A549 (cell line): ENCODE results near the gene DLG2. TPM values are rescaled to one million over a fixed set of nuclear protein-coding genes. Genes with fewer than 3 reads are reported as not detected.

Experiments used
- ATAC-seq, 2 experiments: fragments of 200-7000 bp in 1 of 2; fragments of >200 bp in 1 of 2; cut with Nextera tagmentation in 1 of 2; cut with Tn5 transposase in 1 of 2; 3 replicates each; pipeline versions ENCODE4 v1.8.0 to v1.9.1; 2018 to 2020; ENCODE audit warnings: mild to moderate bottlenecking in 1 of 2, moderate library complexity in 1 of 2
- CTCF ChIA-PET: fragments of 300-600 bp; sonication (Branson Sonifier 250); formaldehyde crosslinking; extraction: SDS; loops from one replicate; lab custom pipeline; 2021; ENCODE audit warnings: antibody characterized with exemption, inconsistent platforms; lab: Yijun Ruan, JAX
- POLR2A ChIA-PET: fragments of 350-600 bp; formaldehyde crosslinking; extraction: SDS; loops from one replicate; lab custom pipeline; 2021; ENCODE audit warnings: antibody characterized with exemption, inconsistent platforms; lab: Yijun Ruan, JAX
- DNase-seq, 2 experiments: peaks; one replicate each; pipeline versions ENCODE4 v3.0.0 to v3.0.0-alpha.2; 2011 to 2016; ENCODE audit warnings: low read depth in 1 of 2, low spot score in 1 of 2
- FAIRE-seq: peaks from 2 replicates; lab custom pipeline; 2011; peaks lifted over from hg19 to GRCh38; lab: Jason Lieb, UNC
- H3K27ac ChIP-seq, 2 experiments: fragments of >200 bp; sonication (Bioruptor Twin); formaldehyde crosslinking; 3 replicates each; pipeline ENCODE4 v1.5.1; 2016 to 2017
- H3K4me1 ChIP-seq: fragments of >200 bp; sonication (Bioruptor Twin); formaldehyde crosslinking; 3 replicates; pipeline ENCODE4 v1.6.1; 2016
- H3K4me2 ChIP-seq: fragments of >200 bp; sonication (Bioruptor Twin); formaldehyde crosslinking; 3 replicates; pipeline ENCODE4 v1.6.1; 2016
- H3K4me3 ChIP-seq: fragments of >200 bp; sonication (Bioruptor Twin); formaldehyde crosslinking; 3 replicates; pipeline ENCODE4 v1.5.1; 2016
- H3K9me3 ChIP-seq: fragments of >200 bp; sonication (Bioruptor Twin); formaldehyde crosslinking; 3 replicates; pipeline ENCODE4 v1.6.1; 2016
- BCL3 ChIP-seq: fragments of >200 bp; sonication (Bioruptor Twin); formaldehyde crosslinking; IDR thresholded peaks from 3 replicates; pipeline ENCODE4 v1.6.1; 2016
- CBX8 ChIP-seq: fragments of 200-600 bp; sonication (generic); IDR thresholded peaks from 2 replicates; pipeline ENCODE4 v1.6.1; 2016
- CHD4 ChIP-seq: fragments of 200-600 bp; sonication (generic); IDR thresholded peaks from 2 replicates; pipeline ENCODE4 v1.6.1; 2016; ENCODE audit warnings: antibody characterized with exemption, mild to moderate bottlenecking, borderline replicate concordance
- FOSB ChIP-seq: fragments of 250-450 bp; sonication (Bioruptor Pico); IDR thresholded peaks from 2 replicates; pipeline ENCODE4 v1.5.0; 2020; ENCODE audit warnings: mild to moderate bottlenecking, moderate library complexity
- FOXS1 ChIP-seq: fragments of 250-450 bp; sonication (Bioruptor Pico); IDR thresholded peaks from 2 replicates; pipeline ENCODE4 v1.5.0; 2020; ENCODE audit warnings: mild to moderate bottlenecking, moderate library complexity
- GATA3 ChIP-seq: IDR thresholded peaks from 2 replicates; pipeline ENCODE4 v1.6.1; 2012; ENCODE audit warnings: borderline replicate concordance
- HDAC2 ChIP-seq: fragments of 200-600 bp; sonication (generic); IDR thresholded peaks from 2 replicates; pipeline ENCODE4 v1.6.1; 2016
- HOXB13 ChIP-seq: fragments of 250-450 bp; sonication (Bioruptor Pico); IDR thresholded peaks from 2 replicates; pipeline ENCODE4 v1.5.0; 2020; ENCODE audit warnings: low read depth, mild to moderate bottlenecking, moderate library complexity
- KDM1A ChIP-seq: fragments of 200-600 bp; sonication (generic); IDR thresholded peaks from 2 replicates; pipeline ENCODE4 v1.6.1; 2016; ENCODE audit warnings: low read depth, mild to moderate bottlenecking
- MAX ChIP-seq: IDR thresholded peaks from 2 replicates; pipeline ENCODE4 v1.6.1; 2012
- PBX3 ChIP-seq: IDR thresholded peaks from 2 replicates; pipeline ENCODE4 v1.6.1; 2012
- PHF8 ChIP-seq: fragments of 200-600 bp; sonication (generic); IDR thresholded peaks from 2 replicates; pipeline ENCODE4 v1.6.1; 2016; ENCODE audit warnings: low read depth, mild to moderate bottlenecking, antibody characterized with exemption, moderate library complexity, borderline replicate concordance
- POLR2A ChIP-seq: IDR thresholded peaks from 2 replicates; pipeline ENCODE4 v1.6.1; 2012; ENCODE audit warnings: mild to moderate bottlenecking, low read length
- RAD21 ChIP-seq, 2 experiments: fragments of >200 bp in 1 of 2; sonication (Bioruptor Twin) in 1 of 2; formaldehyde crosslinking in 1 of 2; IDR thresholded peaks in 1 of 2; conservative IDR thresholded peaks in 1 of 2; 2 replicates in 1 of 2; 3 replicates in 1 of 2; pipeline ENCODE4 v1.6.1; 2012 to 2018; ENCODE audit warnings: inconsistent platforms in 1 of 2
- RARB ChIP-seq: fragments of 250-450 bp; sonication (Bioruptor Pico); IDR thresholded peaks from 2 replicates; pipeline ENCODE4 v1.8.0; 2021; ENCODE audit warnings: mild to moderate bottlenecking, moderate library complexity
- RCOR1 ChIP-seq: fragments of 150-350 bp; IDR thresholded peaks from 2 replicates; pipeline ENCODE4 v1.6.1; 2014; ENCODE audit warnings: antibody characterized with exemption, low read length, low read depth
- RFX5 ChIP-seq: fragments of 450-650 bp; IDR thresholded peaks from 2 replicates; pipeline ENCODE4 v1.7.1; 2014; ENCODE audit warnings: antibody characterized with exemption, mild to moderate bottlenecking, moderate library complexity
- SMC3 ChIP-seq: fragments of >200 bp; sonication (Bioruptor Twin); formaldehyde crosslinking; IDR thresholded peaks from 3 replicates; pipeline ENCODE4 v1.6.1; 2018; ENCODE audit warnings: inconsistent platforms
- SREBF2 ChIP-seq: fragments of 450-650 bp; IDR thresholded peaks from 2 replicates; pipeline ENCODE4 v1.6.1; 2014; ENCODE audit warnings: mild to moderate bottlenecking, moderate library complexity
- TFCP2L1 ChIP-seq: fragments of 250-450 bp; sonication (Bioruptor Pico); IDR thresholded peaks from 2 replicates; pipeline ENCODE4 v1.5.0; 2021; ENCODE audit warnings: mild to moderate bottlenecking
- TP53 ChIP-seq: fragments of 250-450 bp; sonication (Bioruptor Pico); IDR thresholded peaks from 2 replicates; pipeline ENCODE4 v1.5.0; 2021; ENCODE audit warnings: mild to moderate bottlenecking, moderate library complexity
- ZFP36 ChIP-seq: fragments of 450-650 bp; IDR thresholded peaks from 2 replicates; pipeline ENCODE4 v1.6.1; 2014; ENCODE audit warnings: borderline replicate concordance; ENCODE audit not compliant: partially characterized antibody
- ZNF302 ChIP-seq: fragments of 250-450 bp; sonication (Bioruptor Pico); IDR thresholded peaks from 2 replicates; pipeline ENCODE4 v1.9.0; 2021; ENCODE audit warnings: inconsistent platforms, mild to moderate bottlenecking, moderate library complexity
- WGBS: methylation state at CpG from one replicate; pipeline ENCODE4 v1.1.6; 2017; ENCODE audit errors: missing lambda C conversion rate; 5-methylcytosine and 5-hydroxymethylcytosine counted together
- polyA plus RNA-seq, 4 experiments: library from polyadenylated mRNA; depleted of rRNA in 3 of 4; stranded (reverse); fragments of >200 nt; fragmentation: RNase III in 1 of 4; extraction: RNeasy Plus Mini Kit Qiagen cat#74134 plus additional on column Dnase treatment in 1 of 4; gene quantifications; 2 replicates in 3 of 4; 3 replicates in 1 of 4; pipeline ENCODE4 v1.2.3, GENCODE V29; 2011 to 2017
- TF ChIP-seq, protein P1 (sequence below): fragments of >200 bp; sonication (Bioruptor Twin); formaldehyde crosslinking; IDR thresholded peaks from 2 replicates; pipeline ENCODE4 v1.6.1; 2016

DLG2 gene
- polyA plus RNA-seq, 2 of the 4 experiments (the other 2 are of a cell fraction), result 0.26 to 0.79 TPM

GRCh38 chr11:83715927-83716535 lies 1911.1 kb downstream of the DLG2 start (continued):
- TF ChIP-seq BCL3, result no peak
- no peak for TF ChIP-seq HDAC2
- TF ChIP-seq SMC3, result no peak
- no peak for TF ChIP-seq ZNF302 (CRISPR knock-in tag)

DNA sequence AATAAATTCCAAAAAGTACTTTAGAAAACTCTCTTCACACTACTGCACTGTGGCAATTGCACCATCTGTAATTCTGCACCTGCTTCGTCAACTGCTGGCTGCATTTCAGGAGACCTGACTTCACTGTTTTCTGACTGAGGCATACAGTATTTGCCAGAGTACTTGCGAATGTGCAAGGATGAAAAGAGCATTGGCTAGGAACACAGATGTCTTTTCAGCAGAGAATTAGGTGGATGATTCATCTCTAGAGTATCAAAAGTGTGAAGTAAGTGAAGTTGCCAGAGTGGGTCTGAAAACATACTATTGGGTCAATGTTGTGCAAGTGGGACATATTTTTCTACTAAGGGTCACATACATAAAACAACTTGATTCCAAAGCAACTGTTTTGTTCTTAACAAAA lies 1913.4 kb downstream of the DLG2 start:
- DNase-seq (no peak), FAIRE-seq (no peak), ATAC-seq (no peak)
- TF ChIP-seq PHF8 (no peak), CBX8 (no peak), CHD4 (no peak), SMC3 (no peak), KDM1A (no peak), SREBF2 (no peak), BCL3 (no peak), POLR2A (no peak), TFCP2L1 (CRISPR knock-in tag) (no peak), FOXS1 (CRISPR knock-in tag) (no peak)
- TF ChIP-seq, protein P1, sequence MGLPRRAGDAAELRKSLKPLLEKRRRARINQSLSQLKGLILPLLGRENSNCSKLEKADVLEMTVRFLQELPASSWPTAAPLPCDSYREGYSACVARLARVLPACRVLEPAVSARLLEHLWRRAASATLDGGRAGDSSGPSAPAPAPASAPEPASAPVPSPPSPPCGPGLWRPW, result no peak
- ChIA-PET CTCF (no interaction called here), POLR2A (no interaction called here)
- no peak overlapping the region for H3K4me3 ChIP-seq
- H3K4me2 ChIP-seq, result no peak overlapping the region
- no peaks in the 10 kb centered on the region for H3K9me3 ChIP-seq
- no peaks in the 10 kb centered on the region for H3K4me1 ChIP-seq
- 13% methylated on average over 2 of the region's 2 CpGs for WGBS
- H3K27ac ChIP-seq, result no peak overlapping the region

DNA sequence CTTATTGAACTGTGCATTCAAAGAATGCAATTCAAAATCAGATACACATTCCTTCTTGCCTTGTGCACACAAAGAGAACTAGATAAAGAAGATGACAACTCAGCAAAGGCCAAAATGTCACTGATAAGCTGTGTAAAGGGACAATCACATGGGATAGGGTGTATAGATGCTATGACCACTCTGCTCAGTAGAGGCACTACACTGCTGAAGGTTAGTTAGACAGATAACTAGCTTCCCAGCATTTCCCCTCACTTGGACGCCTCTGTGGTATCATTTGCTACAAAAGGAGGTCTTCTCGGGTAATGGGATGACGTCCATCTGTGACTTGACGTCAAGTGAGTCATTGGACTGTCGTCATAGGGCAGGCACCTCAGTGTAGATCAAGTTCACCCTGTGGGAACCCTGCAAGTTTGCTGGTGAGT lies 1916.0 kb downstream of the DLG2 start:
- POLR2A ChIA-PET, result no interaction called here
- CTCF ChIA-PET, result no interaction called here
- H3K4me1 ChIP-seq, result no peaks in the 10 kb centered on the region
- ATAC-seq (peak; percentile 47 to 73; a peak in 4 of 6 replicates), FAIRE-seq (no peak), DNase-seq (peak in 1 of 2 experiments; percentile 53)
- TF ChIP-seq RFX5, result no peak
- no peak for TF ChIP-seq GATA3
- no peak for TF ChIP-seq PBX3
- no peaks in the 10 kb centered on the region for H3K9me3 ChIP-seq
- no peak overlapping the region for H3K27ac ChIP-seq
- no peak overlapping the region for H3K4me2 ChIP-seq
- no peak overlapping the region for H3K4me3 ChIP-seq
- WGBS, result 4% methylated on average over 5 of the region's 5 CpGs

GRCh38 chr11:83709434-83709833 lies 1917.7 kb downstream of the DLG2 start:
- H3K4me1 ChIP-seq, result no peaks in the 10 kb centered on the region
- no peaks in the 10 kb centered on the region for H3K9me3 ChIP-seq
- POLR2A ChIA-PET, result no interaction called here
- TF ChIP-seq RCOR1, result no peak
- no peak for TF ChIP-seq RARB (CRISPR knock-in tag)
- TF ChIP-seq HDAC2, result no peak
- TF ChIP-seq FOSB, result no peak
- no peak for TF ChIP-seq FOXS1 (CRISPR knock-in tag)
- no peak for TF ChIP-seq MAX
- TF ChIP-seq RAD21 (conservative IDR thresholded peaks at IDR 0.05 in 1 of 2, IDR thresholded peaks at IDR 0.05 in 1 of 2), result no peak
- no peak for TF ChIP-seq HOXB13 (CRISPR knock-in tag)
- no peak for TF ChIP-seq PHF8
- no peak for TF ChIP-seq ZNF302 (CRISPR knock-in tag)
- TF ChIP-seq TP53 (CRISPR knock-in tag), result no peak
- TF ChIP-seq ZFP36, result no peak
- DNase-seq (no peak), ATAC-seq (no peak), FAIRE-seq (no peak)
- H3K4me2 ChIP-seq, result no peak overlapping the region
- H3K27ac ChIP-seq, result no peak overlapping the region
- no peak overlapping the region for H3K4me3 ChIP-seq
- CTCF ChIA-PET, result interaction anchor here (0.9 kb wide), 2 partner anchors 11 to 14 kb away, joined by 3 to 4 read pairs; no protein-coding TSS in a partner anchor
